H1 (cell line): Measurements from ENCODE around the gene HYDIN. TPM values are rescaled to one million over a fixed set of nuclear protein-coding genes. Genes with fewer than 3 reads are reported as not detected.

Source experiments
- CTCF ChIA-PET: fragments of 300-600 bp; sonication (Branson Sonifier 250); formaldehyde crosslinking; loops from one replicate; lab custom pipeline; 2021; ENCODE audit not compliant: partially characterized antibody; lab: Charles Lee
- POLR2A ChIA-PET: fragments of 300-600 bp; sonication (Branson Sonifier 250); formaldehyde crosslinking; loops from one replicate; lab custom pipeline; 2021; ENCODE audit warnings: inconsistent platforms; ENCODE audit not compliant: partially characterized antibody; lab: Charles Lee
- DNase-seq, 2 experiments: peaks; one replicate each; pipeline versions ENCODE4 v3.0.0 to v3.0.0-alpha.2; 2010 to 2022; ENCODE audit warnings: low spot score in 2 of 2, low read depth in 1 of 2, mixed read lengths in 1 of 2
- FAIRE-seq: peaks from 2 replicates; lab custom pipeline; 2011; peaks lifted over from hg19 to GRCh38; lab: Jason Lieb, UNC
- H2AFZ ChIP-seq: 2 replicates; pipeline ENCODE4 v1.8.1; 2012; ENCODE audit warnings: low read length, inconsistent platforms
- H2AK5ac ChIP-seq: 2 replicates; pipeline ENCODE4 v1.6.1; 2013; ENCODE audit warnings: low read depth, low read length
- H2BK120ac ChIP-seq: replicated peaks from 2 replicates; pipeline ENCODE3; 2013; ENCODE audit warnings: low read depth, low read length, inconsistent platforms
- H2BK12ac ChIP-seq: 2 replicates; pipeline ENCODE4 v1.6.1; 2013; ENCODE audit warnings: low read depth, low read length
- H2BK15ac ChIP-seq: 2 replicates; pipeline ENCODE4 v1.6.1; 2013; ENCODE audit warnings: low read length
- H2BK20ac ChIP-seq: 2 replicates; pipeline ENCODE4 v1.6.1; 2013; ENCODE audit warnings: low read length
- H2BK5ac ChIP-seq: 2 replicates; pipeline ENCODE4 v1.6.1; 2013; ENCODE audit warnings: low read depth, low read length
- H3K14ac ChIP-seq: 2 replicates; pipeline ENCODE4 v1.6.1; 2013; ENCODE audit warnings: inconsistent platforms; ENCODE audit not compliant: insufficient read length
- H3K18ac ChIP-seq: 2 replicates; pipeline ENCODE4 v1.6.1; 2013; ENCODE audit warnings: low read length; ENCODE audit errors: extremely low read depth
- H3K23ac ChIP-seq: 2 replicates; pipeline ENCODE4 v1.6.1; 2013; ENCODE audit warnings: inconsistent platforms; ENCODE audit not compliant: insufficient read length
- H3K23me2 ChIP-seq: 2 replicates; pipeline ENCODE4 v1.6.1; 2013; ENCODE audit warnings: low read depth, low read length
- H3K27ac ChIP-seq: 2 replicates; pipeline ENCODE4 v1.6.1; 2011; ENCODE audit warnings: low read depth, low read length, inconsistent platforms
- H3K27me3 ChIP-seq, 4 experiments: replicated peaks in 1 of 4; 1 replicate in 1 of 4; 2 replicates in 3 of 4; pipeline versions ENCODE4 v1.6.1 to v1.8.1; 2011 to 2013; ENCODE audit warnings: low read length in 3 of 4, mild to moderate bottlenecking in 3 of 4, inconsistent platforms in 2 of 4, mixed read lengths in 2 of 4, moderate library complexity in 1 of 4; ENCODE audit not compliant: control insufficient read depth in 3 of 4, insufficient read depth in 3 of 4; ENCODE audit errors: extremely low read depth in 1 of 4
- H3K36me3 ChIP-seq, 4 experiments: 2 replicates each; pipeline versions ENCODE4 v1.6.1 to v1.8.1; 2011 to 2013; ENCODE audit warnings: mild to moderate bottlenecking in 4 of 4, low read length in 3 of 4, moderate library complexity in 2 of 4, control low read depth in 1 of 4, inconsistent platforms in 1 of 4; ENCODE audit not compliant: insufficient read depth in 4 of 4, control insufficient read depth in 2 of 4
- H3K4ac ChIP-seq: replicated peaks from 2 replicates; pipeline ENCODE3; 2013; ENCODE audit warnings: low read length, low read depth, mixed read lengths, inconsistent platforms; ENCODE audit not compliant: insufficient read length
- H3K4me1 ChIP-seq, 4 experiments: replicated peaks in 1 of 4; 1 replicate in 1 of 4; 2 replicates in 3 of 4; pipeline versions ENCODE4 v1.6.1 to v1.8.1; 2011 to 2013; ENCODE audit warnings: low read length in 3 of 4, inconsistent platforms in 2 of 4, mixed read lengths in 1 of 4; ENCODE audit not compliant: insufficient read depth in 4 of 4, control insufficient read depth in 3 of 4
- H3K4me2 ChIP-seq, 2 experiments: 2 replicates each; pipeline versions ENCODE4 v1.6.1 to v1.8.1; 2011 to 2013; ENCODE audit warnings: low read depth in 2 of 2, low read length in 2 of 2, control low read depth in 1 of 2, inconsistent platforms in 1 of 2, mild to moderate bottlenecking in 1 of 2; ENCODE audit not compliant: insufficient read depth in 1 of 2
- H3K4me3 ChIP-seq, 4 experiments: fragments of 200-600, 300-600 bp in 1 of 4; sonication (generic), shearing (Covaris generic), sonication (Bioruptor Twin) in 1 of 4; 2 replicates each; pipeline versions ENCODE4 v1.5.1 to v1.8.1; 2011 to 2016; ENCODE audit warnings: low read length in 4 of 4, low read depth in 3 of 4, control low read depth in 2 of 4, inconsistent platforms in 2 of 4, mild to moderate bottlenecking in 2 of 4, mixed read lengths in 1 of 4, moderate library complexity in 1 of 4; ENCODE audit not compliant: insufficient read depth in 2 of 4; ENCODE audit errors: extremely low read depth in 1 of 4
- H3K56ac ChIP-seq: replicated peaks from 2 replicates; pipeline ENCODE3; 2013; ENCODE audit warnings: low read depth, mild to moderate bottlenecking, mixed read lengths, low read length, inconsistent platforms; ENCODE audit not compliant: insufficient read length
- H3K79me1 ChIP-seq: 2 replicates; pipeline ENCODE4 v1.6.1; 2013; ENCODE audit warnings: low read depth, low read length, control low read depth
- H3K79me2 ChIP-seq, 2 experiments: 2 replicates each; pipeline versions ENCODE4 v1.6.1 to v1.8.1; 2012 to 2013; ENCODE audit warnings: low read length in 2 of 2, mild to moderate bottlenecking in 2 of 2, inconsistent platforms in 1 of 2; ENCODE audit not compliant: insufficient read depth in 2 of 2, control insufficient read depth in 1 of 2
- H3K9ac ChIP-seq, 4 experiments: replicated peaks in 1 of 4; 1 replicate in 1 of 4; 2 replicates in 3 of 4; pipeline versions ENCODE4 v1.6.1 to v1.8.1; 2011 to 2013; ENCODE audit warnings: low read depth in 3 of 4, low read length in 3 of 4, control low read depth in 2 of 4, mild to moderate bottlenecking in 2 of 4, moderate library complexity in 2 of 4, inconsistent platforms in 1 of 4; ENCODE audit errors: extremely low read depth in 1 of 4
- H3K9me3 ChIP-seq, 2 experiments: 2 replicates each; pipeline versions ENCODE4 v1.6.1 to v1.8.1; 2012 to 2013; ENCODE audit warnings: mild to moderate bottlenecking in 2 of 2, moderate library complexity in 2 of 2, control low read depth in 1 of 2, inconsistent platforms in 1 of 2, low read depth in 1 of 2, low read length in 1 of 2, mixed read lengths in 1 of 2; ENCODE audit not compliant: insufficient read depth in 2 of 2
- H4K20me1 ChIP-seq, 2 experiments: replicated peaks in 1 of 2; 2 replicates each; pipeline versions ENCODE3 to v1.8.1; 2011 to 2013; ENCODE audit warnings: inconsistent platforms in 2 of 2, low read length in 2 of 2, mild to moderate bottlenecking in 1 of 2; ENCODE audit not compliant: insufficient read depth in 2 of 2, control insufficient read depth in 1 of 2
- H4K5ac ChIP-seq: 2 replicates; pipeline ENCODE4 v1.6.1; 2013; ENCODE audit warnings: low read length, low read depth, mixed read lengths, inconsistent platforms; ENCODE audit not compliant: insufficient read length
- H4K8ac ChIP-seq: 2 replicates; pipeline ENCODE4 v1.8.0; 2013; ENCODE audit warnings: mild to moderate bottlenecking, moderate library complexity, low read length, inconsistent platforms; ENCODE audit not compliant: insufficient read depth; ENCODE audit errors: extremely low read depth
- H4K91ac ChIP-seq: replicated peaks from 2 replicates; pipeline ENCODE3; 2013; ENCODE audit warnings: low read length, mixed read lengths, inconsistent platforms; ENCODE audit not compliant: insufficient read length
- CBX5 ChIP-seq: fragments of 300-800, 300-1000 bp; sonication (generic); IDR thresholded peaks from 2 replicates; pipeline ENCODE4 v1.7.1; 2016; ENCODE audit warnings: antibody characterized with exemption, low read length, low read depth
- CHD2 ChIP-seq: IDR thresholded peaks from 2 replicates; pipeline ENCODE4 v1.6.1; 2012; ENCODE audit warnings: low read length, improper control_type of control experiment
- EP300 ChIP-seq, 2 experiments: IDR thresholded peaks; 1 replicate in 1 of 2; 2 replicates in 1 of 2; pipeline ENCODE4 v1.6.1; 2011 to 2012; ENCODE audit warnings: low read depth in 2 of 2, low read length in 2 of 2, mild to moderate bottlenecking in 2 of 2, borderline replicate concordance in 1 of 2, inconsistent platforms in 1 of 2, moderate library complexity in 1 of 2
- KDM1A ChIP-seq: fragments of 200-600, 300-600 bp; sonication (generic); IDR thresholded peaks from 2 replicates; pipeline ENCODE4 v1.7.1; 2016; ENCODE audit warnings: mild to moderate bottlenecking, low read length, borderline replicate concordance
- POLR2A ChIP-seq, 2 experiments: IDR thresholded peaks; 1 replicate in 1 of 2; 2 replicates in 1 of 2; pipeline ENCODE4 v1.6.1; 2011; ENCODE audit warnings: low read depth in 2 of 2, low read length in 2 of 2, mild to moderate bottlenecking in 2 of 2; ENCODE audit errors: control extremely low read depth in 1 of 2
- POU5F1 ChIP-seq: IDR thresholded peaks from 2 replicates; pipeline ENCODE4 v1.6.1; 2011; ENCODE audit warnings: low read depth, mild to moderate bottlenecking, low read length, moderate library complexity
- SP4 ChIP-seq: IDR thresholded peaks from 2 replicates; pipeline ENCODE4 v1.6.1; 2012; ENCODE audit warnings: low read length, inconsistent platforms
- SUZ12 ChIP-seq: fragments of 200-600 bp; sonication (generic); IDR thresholded peaks from 2 replicates; pipeline ENCODE4 v1.6.1; 2012; ENCODE audit warnings: mild to moderate bottlenecking, inconsistent platforms, low read length, moderate library complexity, mixed read lengths
- YY1 ChIP-seq: IDR thresholded peaks from 2 replicates; pipeline ENCODE4 v1.6.1; 2011; ENCODE audit warnings: low read depth, mild to moderate bottlenecking, low read length
- WGBS, 2 experiments: shearing (Covaris generic) in 1 of 2; methylation state at CpG; one replicate each; pipeline versions ENCODE4 v1.1.6 to v1.1.7; 2013 to 2015; ENCODE audit warnings: low lambda C conversion rate in 2 of 2, mixed read lengths in 2 of 2, inconsistent platforms in 1 of 2, low coverage in 1 of 2, missing lambda C conversion rate in 1 of 2; ENCODE audit not compliant: insufficient replicate concordance in 2 of 2, insufficient coverage in 1 of 2, insufficient read length in 1 of 2; ENCODE audit errors: extremely low coverage in 1 of 2, missing lambda C conversion rate in 1 of 2; 5-methylcytosine and 5-hydroxymethylcytosine counted together
- polyA plus RNA-seq, 7 experiments: library from polyadenylated mRNA; depleted of rRNA in 3 of 7; stranded (reverse) in 5 of 7; unstranded in 2 of 7; fragments of >200 nt in 5 of 7; fragments of 200-250 nt in 2 of 7; gene quantifications; 1 replicate in 5 of 7; 2 replicates in 1 of 7; 4 replicates in 1 of 7; pipeline versions ENCODE4 v1.2.1 to v1.2.3, GENCODE V29; 2011 to 2013; ENCODE audit warnings: missing spikeins in 2 of 7, mixed read lengths in 2 of 7
- total RNA-seq: library from RNA; stranded (reverse); fragmentation: NEBNext Ultra II Directional; extraction: Animal tissue kit (Norgen Biotek cat#: 25700); gene quantifications from 2 replicates; pipeline ENCODE4 v1.2.1, GENCODE V29; 2021
- TF ChIP-seq, protein P1 (sequence below): IDR thresholded peaks from 2 replicates; pipeline ENCODE4 v1.6.1; 2011; ENCODE audit warnings: low read length, improper control_type of control experiment

Gene HYDIN
- total and polyA plus RNA-seq, 2 of the 8 experiments (the other 6 are each of a cell fraction or from before 2014, with no cell fraction given), result 1.1 to 1.8 TPM

DNA sequence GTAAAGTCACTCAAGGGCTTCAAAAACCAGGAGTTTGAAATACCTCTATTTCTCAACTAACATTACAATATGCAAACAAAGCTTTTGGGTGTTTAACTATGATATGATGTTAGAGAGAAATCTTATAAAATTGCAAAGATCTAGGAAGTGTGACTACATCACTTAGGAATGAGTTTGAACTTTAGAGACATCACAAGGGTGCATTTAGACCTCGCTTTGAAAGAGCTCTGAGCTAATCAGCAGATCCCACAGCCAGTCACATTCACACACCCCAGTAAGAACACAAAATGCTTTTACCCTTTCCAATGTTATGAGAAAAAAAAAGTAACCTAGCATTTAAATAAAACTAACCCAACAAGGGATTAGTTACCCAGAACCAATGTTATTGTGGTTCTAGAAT, 45.2 kb downstream of the HYDIN start:
- CTCF ChIA-PET, result interaction anchor here (3.1 kb wide), 1 partner anchor 126 kb away, joined by 11 read pairs; no protein-coding TSS in a partner anchor
- Histone ChIP-seq H3K79me2 (no peaks in the 10 kb centered on the region), H4K91ac (no peak overlapping the region), H3K23me2 (no peaks in the 10 kb centered on the region), H2AFZ (no peak overlapping the region), H3K56ac (no peak overlapping the region), H4K8ac (no peak overlapping the region), H3K4me2 (no peak overlapping the region), H3K23ac (no peak overlapping the region), H3K79me1 (no peaks in the 10 kb centered on the region), H2BK120ac (no peak overlapping the region), H4K5ac (no peak overlapping the region), H3K4me3 (no peak overlapping the region), H3K36me3 (peaks cover 0 to 2% (median 0%) of the 10 kb centered on the region in 4 experiments; a peak in 1 of 8 replicates), H3K27me3 (no peaks in the 10 kb centered on the region), H3K14ac (no peak overlapping the region), H3K9me3 (peaks cover 3 to 6% of the 10 kb centered on the region in 2 experiments; a peak in 1 of 4 replicates), H3K9ac (no peak overlapping the region), H4K20me1 (no peaks in the 10 kb centered on the region), H2BK20ac (no peak overlapping the region), H2BK5ac (no peak overlapping the region), H3K27ac (no peak overlapping the region), H3K4me1 (no peaks in the 10 kb centered on the region), H3K4ac (no peak overlapping the region), H2BK15ac (no peak overlapping the region), H2AK5ac (no peak overlapping the region), H3K18ac (no peak overlapping the region), H2BK12ac (no peak overlapping the region)
- FAIRE-seq (peak; percentile 45), DNase-seq (no peak)
- TF ChIP-seq POU5F1 (no peak), EP300 (IDR thresholded peaks at IDR 0.05; ENCODE audit: borderline replicate concordance in 1 of 2, low read depth in 2 of 2, low read length in 2 of 2) (no peak), YY1 (no peak), CBX5 (no peak), POLR2A (IDR thresholded peaks at IDR 0.05; ENCODE audit: control extremely low read depth in 1 of 2, low read depth in 2 of 2, low read length in 2 of 2) (no peak), SUZ12 (no peak), CHD2 (no peak), SP4 (no peak), KDM1A (no peak)
- TF ChIP-seq, protein P1, sequence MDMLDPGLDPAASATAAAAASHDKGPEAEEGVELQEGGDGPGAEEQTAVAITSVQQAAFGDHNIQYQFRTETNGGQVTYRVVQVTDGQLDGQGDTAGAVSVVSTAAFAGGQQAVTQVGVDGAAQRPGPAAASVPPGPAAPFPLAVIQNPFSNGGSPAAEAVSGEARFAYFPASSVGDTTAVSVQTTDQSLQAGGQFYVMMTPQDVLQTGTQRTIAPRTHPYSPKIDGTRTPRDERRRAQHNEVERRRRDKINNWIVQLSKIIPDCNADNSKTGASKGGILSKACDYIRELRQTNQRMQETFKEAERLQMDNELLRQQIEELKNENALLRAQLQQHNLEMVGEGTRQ, result no peak
- 84% methylated on average over 1 of the region's 1 CpG; no CpG with 5 or more reads in 1 of the 2 experiments for WGBS, 2 experiments
- POLR2A ChIA-PET, result no interaction called here
